H1 (cell line): ENCODE results near the gene JTB. TPM values are rescaled to one million over a fixed set of nuclear protein-coding genes. Genes with fewer than 3 reads are reported as not detected.

Experiments used
- BACH1 ChIP-seq: IDR thresholded peaks from 2 replicates; pipeline ENCODE4 v1.6.1; 2012; ENCODE audit warnings: low read length, improper control_type of control experiment
- CBX5 ChIP-seq: fragments of 300-800, 300-1000 bp; sonication (generic); IDR thresholded peaks from 2 replicates; pipeline ENCODE4 v1.7.1; 2016; ENCODE audit warnings: antibody characterized with exemption, low read length, low read depth
- CEBPB ChIP-seq: IDR thresholded peaks from 2 replicates; pipeline ENCODE4 v1.6.1; 2012; ENCODE audit warnings: low read depth, low read length
- CHD1 ChIP-seq: IDR thresholded peaks from 2 replicates; pipeline ENCODE4 v1.6.1; 2012; ENCODE audit warnings: low read depth, low read length, improper control_type of control experiment
- CREB1 ChIP-seq: IDR thresholded peaks from 2 replicates; pipeline ENCODE4 v1.6.1; 2012; ENCODE audit warnings: inconsistent platforms
- EGR1 ChIP-seq: IDR thresholded peaks from 2 replicates; pipeline ENCODE4 v1.6.1; 2011; ENCODE audit warnings: low read depth, low read length, borderline replicate concordance
- EZH2 ChIP-seq: fragments of 200-600 bp; sonication (generic); IDR thresholded peaks from 2 replicates; pipeline ENCODE4 v1.7.1; 2012; ENCODE audit warnings: low read depth, mild to moderate bottlenecking, moderate library complexity, low read length, inconsistent platforms; ENCODE audit not compliant: severe bottlenecking
- GABPA ChIP-seq: IDR thresholded peaks from 2 replicates; pipeline ENCODE4 v1.6.1; 2011; ENCODE audit warnings: mild to moderate bottlenecking, low read length, moderate library complexity, borderline replicate concordance; ENCODE audit not compliant: insufficient read depth
- GTF2F1 ChIP-seq: IDR thresholded peaks from 2 replicates; pipeline ENCODE4 v1.6.1; 2012; ENCODE audit warnings: low read depth, low read length, improper control_type of control experiment, borderline replicate concordance
- HDAC6 ChIP-seq: IDR thresholded peaks from one replicate; pipeline ENCODE4 v1.7.1; 2012; ENCODE audit warnings: low read depth, mild to moderate bottlenecking, inconsistent platforms, low read length, moderate library complexity
- JUND ChIP-seq: IDR thresholded peaks from 2 replicates; pipeline ENCODE4 v1.6.1; 2011; ENCODE audit warnings: mild to moderate bottlenecking, improper control_type of control experiment, low read length
- KDM5A ChIP-seq: fragments of 200-600 bp; IDR thresholded peaks from 2 replicates; pipeline ENCODE4 v1.7.1; 2012; ENCODE audit warnings: mild to moderate bottlenecking, low read length, inconsistent platforms, mixed read lengths
- NRF1 ChIP-seq: IDR thresholded peaks from 2 replicates; pipeline ENCODE4 v1.6.1; 2011; ENCODE audit warnings: mild to moderate bottlenecking, low read depth, low read length, improper control_type of control experiment
- POLR2AphosphoS5 ChIP-seq: IDR thresholded peaks from 2 replicates; pipeline ENCODE4 v1.6.1; 2011; ENCODE audit warnings: low read depth, low read length
- RAD21 ChIP-seq, 2 experiments: IDR thresholded peaks in 1 of 2; conservative IDR thresholded peaks in 1 of 2; 2 replicates each; pipeline ENCODE4 v1.6.1; 2011; ENCODE audit warnings: low read depth in 2 of 2, low read length in 2 of 2, improper control_type of control experiment in 1 of 2, inconsistent platforms in 1 of 2, mild to moderate bottlenecking in 1 of 2, moderate library complexity in 1 of 2
- SAP30 ChIP-seq: fragments of 300-600 bp; sonication (generic); IDR thresholded peaks from 2 replicates; pipeline ENCODE4 v1.7.1; 2012; ENCODE audit warnings: low read length, moderate library complexity, mild to moderate bottlenecking, inconsistent platforms; ENCODE audit not compliant: insufficient read depth, insufficient replicate concordance
- SIRT6 ChIP-seq: IDR thresholded peaks from one replicate; pipeline ENCODE4 v1.7.1; 2012; ENCODE audit warnings: low read length, inconsistent platforms
- SIX5 ChIP-seq: IDR thresholded peaks from 2 replicates; pipeline ENCODE4 v1.6.1; 2011; ENCODE audit warnings: mild to moderate bottlenecking, low read depth, low read length
- polyA plus RNA-seq, 7 experiments: library from polyadenylated mRNA; depleted of rRNA in 3 of 7; stranded (reverse) in 5 of 7; unstranded in 2 of 7; fragments of >200 nt in 5 of 7; fragments of 200-250 nt in 2 of 7; gene quantifications; 1 replicate in 5 of 7; 2 replicates in 1 of 7; 4 replicates in 1 of 7; pipeline versions ENCODE4 v1.2.1 to v1.2.3, GENCODE V29; 2011 to 2013; ENCODE audit warnings: missing spikeins in 2 of 7, mixed read lengths in 2 of 7
- total RNA-seq: library from RNA; stranded (reverse); fragmentation: NEBNext Ultra II Directional; extraction: Animal tissue kit (Norgen Biotek cat#: 25700); gene quantifications from 2 replicates; pipeline ENCODE4 v1.2.1, GENCODE V29; 2021
- TF ChIP-seq, protein P1 (sequence below): IDR thresholded peaks from 2 replicates; pipeline ENCODE4 v1.6.1; 2012; ENCODE audit warnings: inconsistent platforms
- TF ChIP-seq, protein P2 (sequence below): IDR thresholded peaks from 2 replicates; pipeline ENCODE4 v1.6.1; 2011; ENCODE audit warnings: low read depth, mild to moderate bottlenecking, low read length; ENCODE audit not compliant: insufficient read depth
- TF ChIP-seq, protein P3 (sequence below), 3 experiments: IDR thresholded peaks; 1 replicate in 2 of 3; 2 replicates in 1 of 3; pipeline versions ENCODE4 v1.5.1 to v1.6.1; 2011; ENCODE audit warnings: low read length in 3 of 3, mild to moderate bottlenecking in 3 of 3, inconsistent platforms in 2 of 3, low read depth in 1 of 3, moderate library complexity in 1 of 3; ENCODE audit not compliant: insufficient read depth in 1 of 3; ENCODE audit errors: control extremely low read depth in 1 of 3

Gene JTB
- total and polyA plus RNA-seq, 2 of the 8 experiments (the other 6 are each of a cell fraction or from before 2014, with no cell fraction given) = 91.1 to 122 TPM

DNA sequence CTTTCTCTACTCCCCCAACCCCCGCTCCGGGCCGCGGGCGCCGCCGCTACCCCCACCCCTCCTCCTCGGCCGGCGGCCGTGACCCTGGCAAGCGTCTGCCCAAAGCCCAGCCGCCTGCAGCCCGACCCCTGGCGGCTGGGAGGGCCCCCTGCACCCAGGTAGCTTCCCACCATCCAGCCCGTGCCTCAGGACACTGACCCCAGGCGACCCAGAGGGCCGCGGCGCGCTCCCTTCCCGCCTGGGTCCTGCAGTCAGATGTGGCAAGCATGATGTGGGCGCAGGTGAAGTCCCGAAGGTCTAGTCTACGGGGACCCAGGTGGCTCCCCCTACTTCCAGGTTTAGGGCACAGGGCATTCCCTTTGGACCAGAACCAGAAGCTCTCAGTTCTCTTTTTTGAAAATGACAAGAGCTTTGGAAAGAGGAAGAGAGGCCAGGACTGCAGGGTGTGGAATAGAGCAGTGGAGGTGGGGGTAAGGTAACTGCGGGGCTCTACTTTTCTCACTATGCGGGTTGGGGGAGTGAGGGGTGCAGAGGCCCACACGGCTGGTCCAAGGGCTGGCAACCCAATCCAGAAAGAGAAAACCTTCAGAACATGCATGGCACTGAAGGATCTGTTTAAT lies 30.7 kb downstream of the JTB start, which contains the start of gene DENND4B (continued):
- TF ChIP-seq, protein P1, sequence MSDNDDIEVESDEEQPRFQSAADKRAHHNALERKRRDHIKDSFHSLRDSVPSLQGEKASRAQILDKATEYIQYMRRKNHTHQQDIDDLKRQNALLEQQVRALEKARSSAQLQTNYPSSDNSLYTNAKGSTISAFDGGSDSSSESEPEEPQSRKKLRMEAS = peak; percentile 33; the same call in 1 of the 2 replicates
- TF ChIP-seq, protein P2, sequence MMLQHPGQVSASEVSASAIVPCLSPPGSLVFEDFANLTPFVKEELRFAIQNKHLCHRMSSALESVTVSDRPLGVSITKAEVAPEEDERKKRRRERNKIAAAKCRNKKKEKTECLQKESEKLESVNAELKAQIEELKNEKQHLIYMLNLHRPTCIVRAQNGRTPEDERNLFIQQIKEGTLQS = no peak
- TF ChIP-seq SIRT6 (no peak), POLR2AphosphoS5 (no peak; the same call in 1 of the 2 replicates), HDAC6 (no peak), SAP30 (no peak), CEBPB (no peak), JUND (no peak; the same call in 1 of the 2 replicates), GABPA (peak; percentile 40; the same call in 1 of the 2 replicates), RAD21 (IDR thresholded peaks at IDR 0.05 in 1 of 2, conservative IDR thresholded peaks at IDR 0.05 in 1 of 2; ENCODE audit: low read depth in 2 of 2, low read length in 2 of 2) (peak; percentile 61 to 71), SIX5 (no peak), GTF2F1 (no peak), KDM5A (no peak), EZH2 (no peak), CREB1 (peak; percentile 53), CBX5 (no peak), CHD1 (no peak), NRF1 (no peak), EGR1 (no peak), BACH1 (no peak)
- TF ChIP-seq, protein P3, sequence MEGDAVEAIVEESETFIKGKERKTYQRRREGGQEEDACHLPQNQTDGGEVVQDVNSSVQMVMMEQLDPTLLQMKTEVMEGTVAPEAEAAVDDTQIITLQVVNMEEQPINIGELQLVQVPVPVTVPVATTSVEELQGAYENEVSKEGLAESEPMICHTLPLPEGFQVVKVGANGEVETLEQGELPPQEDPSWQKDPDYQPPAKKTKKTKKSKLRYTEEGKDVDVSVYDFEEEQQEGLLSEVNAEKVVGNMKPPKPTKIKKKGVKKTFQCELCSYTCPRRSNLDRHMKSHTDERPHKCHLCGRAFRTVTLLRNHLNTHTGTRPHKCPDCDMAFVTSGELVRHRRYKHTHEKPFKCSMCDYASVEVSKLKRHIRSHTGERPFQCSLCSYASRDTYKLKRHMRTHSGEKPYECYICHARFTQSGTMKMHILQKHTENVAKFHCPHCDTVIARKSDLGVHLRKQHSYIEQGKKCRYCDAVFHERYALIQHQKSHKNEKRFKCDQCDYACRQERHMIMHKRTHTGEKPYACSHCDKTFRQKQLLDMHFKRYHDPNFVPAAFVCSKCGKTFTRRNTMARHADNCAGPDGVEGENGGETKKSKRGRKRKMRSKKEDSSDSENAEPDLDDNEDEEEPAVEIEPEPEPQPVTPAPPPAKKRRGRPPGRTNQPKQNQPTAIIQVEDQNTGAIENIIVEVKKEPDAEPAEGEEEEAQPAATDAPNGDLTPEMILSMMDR (IDR thresholded peaks at IDR 0.05; ENCODE audit: control extremely low read depth in 1 of 3, insufficient read depth in 1 of 3, low read depth in 1 of 3, low read length in 3 of 3) = peak; percentile 90 to 94 (median 91)
